SHP77 (cell line): Measurements from ENCODE around the gene KIAA0825.

Source experiments
- DNase-seq, 2 experiments: peaks; one replicate each; lab custom pipeline; 2025; lab: John Stamatoyannopoulos, UW

KIAA0825 gene

GRCh38 chr5:94618493-94619328 lies at the start of gene KIAA0825, which contains the start of gene SLF1:
KIAA0825 (minus strand) TSS chr5:94618604; CDS start chr5:94537126, 81,478 bp downstream.
SLF1 (plus strand) TSS chr5:94618669; CDS start chr5:94628811, 10,142 bp downstream.
- peak; percentile 84 to 93 for DNase-seq

DNA sequence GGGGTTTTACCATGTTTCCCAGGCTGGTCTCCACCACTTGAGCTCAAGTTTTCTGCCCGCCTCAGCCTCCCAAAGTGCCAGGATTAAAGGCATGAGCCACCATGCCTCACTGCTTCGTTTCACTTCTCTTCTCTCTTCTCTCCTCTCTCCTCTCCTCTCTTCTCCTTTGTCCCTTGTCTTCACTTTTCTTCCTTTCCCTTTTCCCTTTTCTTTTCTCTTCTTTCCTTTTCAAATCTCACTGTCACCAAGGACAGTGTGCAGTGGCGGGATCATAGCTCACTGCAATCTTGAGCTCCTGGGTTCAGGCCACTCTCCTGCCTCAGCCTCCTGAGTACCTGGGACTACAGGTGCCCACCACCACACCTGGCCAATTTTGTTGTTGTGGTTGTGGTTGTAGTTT lies 49.5 kb upstream of the KIAA0825 start:
- no peak for DNase-seq

DNA sequence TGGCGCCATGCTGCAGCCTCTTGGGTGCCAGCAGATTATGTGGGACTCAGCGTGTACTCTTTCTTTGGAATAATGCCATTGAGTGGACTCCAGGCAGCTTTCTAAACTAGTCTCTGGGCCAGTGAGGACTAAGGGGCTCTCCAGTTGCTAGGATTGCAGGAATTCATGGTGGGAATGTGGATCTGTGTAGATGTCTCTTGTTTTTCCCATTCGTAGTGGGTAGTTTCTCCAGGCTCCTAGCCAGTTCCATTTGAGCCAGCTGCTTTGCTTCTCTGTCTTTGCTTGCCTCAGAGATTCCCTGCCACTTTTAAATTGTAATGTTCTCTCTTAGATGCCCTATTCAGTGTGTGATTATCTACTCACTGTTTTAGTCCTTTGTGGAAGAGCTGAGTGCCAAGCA lies 42.7 kb upstream of the KIAA0825 start:
- no peak for DNase-seq

- DNase-seq, result no peak
Observed at GRCh38 chr5:94660506-94660905, 42.1 kb upstream of the KIAA0825 start.

- DNase-seq, result no peak
Observed at GRCh38 chr5:94658272-94658671, 39.9 kb upstream of the KIAA0825 start.

- no peak for DNase-seq
Observed at GRCh38 chr5:94649874-94650273, 31.5 kb upstream of the KIAA0825 start.

DNA sequence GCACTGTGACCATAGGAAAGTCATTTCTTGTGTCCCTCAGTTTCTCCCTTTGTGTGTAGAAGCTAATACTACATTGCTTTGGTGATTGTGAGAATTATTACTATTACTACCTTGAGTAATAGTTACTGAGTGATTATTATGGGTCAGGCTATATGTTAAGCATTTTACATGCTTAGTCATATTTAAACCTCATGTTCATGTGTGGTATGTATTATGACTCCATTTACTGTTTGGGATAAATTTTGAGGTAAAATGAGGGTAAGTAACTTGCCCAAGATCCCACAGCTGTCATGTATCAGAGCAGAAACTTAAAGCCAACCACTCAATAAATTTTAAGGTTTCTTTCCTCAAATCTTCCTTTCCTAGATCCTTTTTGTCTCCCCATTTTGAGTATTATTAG lies 28.4 kb upstream of the KIAA0825 start:
- no peak for DNase-seq

- no peak for DNase-seq
Observed at GRCh38 chr5:94645053-94645452, 26.6 kb upstream of the KIAA0825 start.

- DNase-seq, result no peak
Observed at GRCh38 chr5:94640176-94640575, 21.8 kb upstream of the KIAA0825 start.

DNA sequence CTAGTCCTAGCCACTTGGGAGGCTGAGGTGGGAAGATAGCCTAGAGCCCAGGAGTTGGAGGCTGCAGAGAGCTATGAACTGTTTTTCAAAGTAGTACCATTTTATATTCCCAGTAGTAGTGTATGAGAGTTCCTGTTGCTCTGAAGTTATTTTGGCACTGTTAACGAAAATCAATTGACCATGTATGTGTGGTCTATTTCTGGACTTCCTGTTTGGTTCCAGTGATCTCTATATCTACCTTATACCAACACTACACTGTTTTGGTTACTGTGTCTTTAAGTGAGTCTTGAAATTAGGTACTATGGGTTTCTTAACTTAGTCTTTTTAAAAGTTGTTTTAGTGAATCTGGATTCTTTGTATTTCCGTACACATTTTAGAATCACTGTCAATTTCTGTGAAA lies 13.6 kb upstream of the KIAA0825 start:
- DNase-seq, result no peak

- no peak for DNase-seq
Observed at GRCh38 chr5:94627191-94627590, 8.8 kb upstream of the KIAA0825 start.

DNA sequence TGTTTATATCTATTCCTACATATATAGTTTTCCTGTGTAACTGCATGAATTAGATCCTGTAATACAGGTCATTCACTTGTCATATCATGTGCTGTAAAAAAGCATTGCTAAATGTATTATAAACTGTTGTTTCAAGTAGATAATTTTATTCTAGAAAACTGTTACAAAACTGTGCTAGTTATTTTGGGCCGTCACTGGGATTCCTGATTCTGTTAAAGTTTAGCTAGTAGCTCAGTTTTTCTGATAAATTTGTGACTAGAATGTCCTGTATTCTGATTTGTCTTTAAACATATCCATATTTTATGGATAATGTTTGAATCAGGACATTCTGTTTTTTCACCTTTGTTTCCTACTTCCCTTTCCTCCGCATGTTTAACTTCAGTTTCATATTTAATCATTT lies 5.5 kb upstream of the KIAA0825 start:
- no peak for DNase-seq

GRCh38 chr5:94623011-94623410 lies 4.6 kb upstream of the KIAA0825 start:
- no peak for DNase-seq

DNA sequence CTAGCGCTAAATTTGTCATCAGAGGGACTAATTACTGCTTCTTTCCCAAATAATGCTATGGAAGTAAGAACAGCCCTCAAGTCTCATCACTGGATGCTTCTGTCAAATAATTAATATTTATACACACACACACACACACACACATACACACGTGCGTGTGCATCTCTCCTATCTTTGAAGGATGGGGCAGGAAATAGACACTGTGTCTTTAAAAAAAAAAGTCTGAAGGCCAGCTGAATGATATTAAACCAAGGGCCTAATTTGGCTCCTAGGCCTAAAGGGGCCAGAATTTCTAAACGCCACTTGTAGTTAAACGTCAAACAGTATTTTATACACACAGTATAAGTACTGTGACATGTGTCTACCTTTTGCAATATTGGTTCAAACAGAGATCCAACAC lies 3.4 kb upstream of the KIAA0825 start:
- peak in 1 of 2 experiments; percentile 2 for DNase-seq

GRCh38 chr5:94620256-94620655 lies 1.9 kb upstream of the KIAA0825 start:
- DNase-seq, result no peak

- DNase-seq, result peak; percentile 43 to 63
Observed at GRCh38 chr5:94618029-94618492, 343 bp downstream of the KIAA0825 start.

DNA sequence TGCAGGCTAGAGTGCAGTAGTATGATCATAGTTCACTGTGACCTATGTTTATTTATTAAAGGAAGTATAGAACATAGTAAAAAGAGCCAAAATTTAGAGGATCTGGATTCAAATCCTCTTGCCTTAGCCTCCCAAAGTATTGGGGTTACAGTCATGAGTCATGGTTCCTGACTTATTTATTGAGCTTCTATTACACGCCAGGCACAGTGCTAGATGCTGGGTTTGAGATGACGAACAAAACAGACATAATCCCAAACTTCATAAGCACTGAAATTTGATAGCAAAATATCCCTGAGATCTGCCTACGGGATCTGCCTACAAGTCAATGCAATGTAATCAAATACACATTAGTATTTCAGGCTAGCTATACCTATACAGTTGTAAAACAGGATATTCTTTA lies 2.5 kb downstream of the KIAA0825 start:
- DNase-seq, result no peak

- no peak for DNase-seq
Observed at GRCh38 chr5:94614156-94614805, 4.1 kb downstream of the KIAA0825 start.

- DNase-seq, result peak; percentile 8 to 57
Observed at GRCh38 chr5:94613583-94613982, 4.8 kb downstream of the KIAA0825 start.

DNA sequence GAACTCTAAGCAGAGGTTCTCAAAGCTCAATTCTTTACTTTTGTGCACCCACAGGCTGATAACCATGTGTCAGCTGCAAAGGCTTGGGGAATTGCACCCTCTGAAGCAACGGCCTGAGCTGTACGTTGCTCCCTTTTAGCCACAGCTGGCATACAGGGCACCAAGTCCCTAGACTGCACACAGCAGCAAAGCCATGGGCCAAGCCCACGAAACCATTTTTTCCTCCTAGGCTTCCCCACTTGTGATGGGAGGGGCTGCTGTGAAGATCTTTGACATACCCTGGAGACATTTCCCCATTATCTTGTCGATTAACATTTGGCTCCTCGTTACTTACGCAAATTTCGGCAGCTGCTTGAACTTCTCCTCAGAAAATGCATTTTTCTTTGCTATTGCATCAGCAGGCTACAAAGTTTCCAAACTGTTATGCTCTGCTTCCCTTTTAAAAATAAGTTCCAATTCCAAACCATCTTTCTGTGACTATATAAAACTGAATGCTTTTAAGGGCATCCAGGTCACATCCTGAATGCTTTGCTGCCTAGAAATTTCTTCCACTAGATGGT lies 23.0 kb downstream of the KIAA0825 start:
- no peak for DNase-seq

- no peak for DNase-seq
Observed at GRCh38 chr5:94577466-94578245, 40.7 kb downstream of the KIAA0825 start.

GRCh38 chr5:94575196-94575595 lies 43.2 kb downstream of the KIAA0825 start:
- no peak for DNase-seq
